ENCODE data around the gene DSCAM.

GRCh38 chr21:40567501-40567900 is 279.5 kb downstream of the DSCAM start:
- TF ChIP-seq CTCF (IDR thresholded peaks at IDR 0.05; ENCODE audit: insufficient read depth, low read length) (no peak), POLR2AphosphoS5 (IDR thresholded peaks at IDR 0.05; ENCODE audit: low read depth) (no peak), GABPA (IDR thresholded peaks at IDR 0.05; ENCODE audit: low read depth) (no peak), REST (IDR thresholded peaks at IDR 0.05; ENCODE audit: insufficient replicate concordance, low read depth) (no peak)
